AG10803 (cell line): ENCODE measurements around the gene KDF1.

Source experiments
- DNase-seq: peaks from one replicate; pipeline ENCODE4 v3.0.0; 2010; ENCODE audit warnings: low read depth
- H3K4me3 ChIP-seq: 2 replicates; pipeline ENCODE4 v1.5.1; 2011; ENCODE audit warnings: mild to moderate bottlenecking, low read length, control low read depth
- CTCF ChIP-seq: conservative IDR thresholded peaks from 2 replicates; pipeline ENCODE4 v1.5.1; 2011; ENCODE audit warnings: mild to moderate bottlenecking, low read length, control low read depth, inconsistent platforms

The KDF1 gene

GRCh38 chr1:26961826-26962225, 1.6 kb upstream of the KDF1 start:
- TF ChIP-seq CTCF = no peak
- no peak overlapping the region for H3K4me3 ChIP-seq
- DNase-seq = peak; percentile 97

- H3K4me3 ChIP-seq = no peak overlapping the region
- TF ChIP-seq CTCF = no peak
- DNase-seq = no peak
Measured at GRCh38 chr1:26960625-26960966, 328 bp upstream of the KDF1 start.

GRCh38 chr1:26959270-26959669, 998 bp downstream of the KDF1 start:
- no peak for TF ChIP-seq CTCF
- DNase-seq = no peak
- H3K4me3 ChIP-seq = no peak overlapping the region

GRCh38 chr1:26957306-26957705, 3.0 kb downstream of the KDF1 start:
- no peak overlapping the region for H3K4me3 ChIP-seq
- no peak for DNase-seq
- no peak for TF ChIP-seq CTCF

- no peak for TF ChIP-seq CTCF
- H3K4me3 ChIP-seq = no peak overlapping the region
- no peak for DNase-seq
Measured at GRCh38 chr1:26956321-26956720, 3.9 kb downstream of the KDF1 start.

- TF ChIP-seq CTCF = no peak
- no peak overlapping the region for H3K4me3 ChIP-seq
- no peak for DNase-seq
Measured at GRCh38 chr1:26953374-26953773, 6.9 kb downstream of the KDF1 start.

GRCh38 chr1:26951821-26952497, 8.3 kb downstream of the KDF1 start:
- TF ChIP-seq CTCF = no peak
- no peak overlapping the region for H3K4me3 ChIP-seq
- no peak for DNase-seq
